ENCODE data around the gene CCDC81. TPM values are rescaled to one million over a fixed set of nuclear protein-coding genes. Genes with fewer than 3 reads are reported as not detected.

Gene CCDC81
- total RNA-seq, 1 donor from 2014 or later = 0.74 TPM

GRCh38 chr11:86453290-86454030 lies 78.8 kb downstream of the CCDC81 start:
- no peaks in the 10 kb centered on the region for H3K27me3 Mint-ChIP-seq (ENCODE audit: unreplicated experiment)
- TF ChIP-seq, protein P1, sequence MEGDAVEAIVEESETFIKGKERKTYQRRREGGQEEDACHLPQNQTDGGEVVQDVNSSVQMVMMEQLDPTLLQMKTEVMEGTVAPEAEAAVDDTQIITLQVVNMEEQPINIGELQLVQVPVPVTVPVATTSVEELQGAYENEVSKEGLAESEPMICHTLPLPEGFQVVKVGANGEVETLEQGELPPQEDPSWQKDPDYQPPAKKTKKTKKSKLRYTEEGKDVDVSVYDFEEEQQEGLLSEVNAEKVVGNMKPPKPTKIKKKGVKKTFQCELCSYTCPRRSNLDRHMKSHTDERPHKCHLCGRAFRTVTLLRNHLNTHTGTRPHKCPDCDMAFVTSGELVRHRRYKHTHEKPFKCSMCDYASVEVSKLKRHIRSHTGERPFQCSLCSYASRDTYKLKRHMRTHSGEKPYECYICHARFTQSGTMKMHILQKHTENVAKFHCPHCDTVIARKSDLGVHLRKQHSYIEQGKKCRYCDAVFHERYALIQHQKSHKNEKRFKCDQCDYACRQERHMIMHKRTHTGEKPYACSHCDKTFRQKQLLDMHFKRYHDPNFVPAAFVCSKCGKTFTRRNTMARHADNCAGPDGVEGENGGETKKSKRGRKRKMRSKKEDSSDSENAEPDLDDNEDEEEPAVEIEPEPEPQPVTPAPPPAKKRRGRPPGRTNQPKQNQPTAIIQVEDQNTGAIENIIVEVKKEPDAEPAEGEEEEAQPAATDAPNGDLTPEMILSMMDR (IDR thresholded peaks at IDR 0.05; ENCODE audit: partially characterized antibody, unreplicated experiment) = no peak
- H3K9me3 Mint-ChIP-seq (ENCODE audit: unreplicated experiment) = peaks cover 4% of the 10 kb centered on the region
- no peaks in the 10 kb centered on the region for H3K4me1 Mint-ChIP-seq (ENCODE audit: low read depth, unreplicated experiment)
- DNase-seq = no peak
- no peak overlapping the region for H3K4me3 Mint-ChIP-seq (ENCODE audit: unreplicated experiment)
- H3K27ac Mint-ChIP-seq (ENCODE audit: unreplicated experiment) = no peak overlapping the region
- H3K36me3 Mint-ChIP-seq (ENCODE audit: unreplicated experiment) = no peaks in the 10 kb centered on the region

GRCh38 chr11:86456075-86456939 lies 81.6 kb downstream of the CCDC81 start:
- Mint-ChIP-seq H3K27ac (ENCODE audit: unreplicated experiment) (no peak overlapping the region), H3K36me3 (ENCODE audit: unreplicated experiment) (no peaks in the 10 kb centered on the region), H3K4me3 (ENCODE audit: unreplicated experiment) (no peak overlapping the region), H3K4me1 (ENCODE audit: low read depth, unreplicated experiment) (no peaks in the 10 kb centered on the region), H3K27me3 (ENCODE audit: unreplicated experiment) (peaks cover 2% of the 10 kb centered on the region), H3K9me3 (ENCODE audit: unreplicated experiment) (no peaks in the 10 kb centered on the region)
- TF ChIP-seq, protein P1 (IDR thresholded peaks at IDR 0.05; ENCODE audit: partially characterized antibody, unreplicated experiment) = peak; percentile 82
- DNase-seq = peak; percentile 90

DNA sequence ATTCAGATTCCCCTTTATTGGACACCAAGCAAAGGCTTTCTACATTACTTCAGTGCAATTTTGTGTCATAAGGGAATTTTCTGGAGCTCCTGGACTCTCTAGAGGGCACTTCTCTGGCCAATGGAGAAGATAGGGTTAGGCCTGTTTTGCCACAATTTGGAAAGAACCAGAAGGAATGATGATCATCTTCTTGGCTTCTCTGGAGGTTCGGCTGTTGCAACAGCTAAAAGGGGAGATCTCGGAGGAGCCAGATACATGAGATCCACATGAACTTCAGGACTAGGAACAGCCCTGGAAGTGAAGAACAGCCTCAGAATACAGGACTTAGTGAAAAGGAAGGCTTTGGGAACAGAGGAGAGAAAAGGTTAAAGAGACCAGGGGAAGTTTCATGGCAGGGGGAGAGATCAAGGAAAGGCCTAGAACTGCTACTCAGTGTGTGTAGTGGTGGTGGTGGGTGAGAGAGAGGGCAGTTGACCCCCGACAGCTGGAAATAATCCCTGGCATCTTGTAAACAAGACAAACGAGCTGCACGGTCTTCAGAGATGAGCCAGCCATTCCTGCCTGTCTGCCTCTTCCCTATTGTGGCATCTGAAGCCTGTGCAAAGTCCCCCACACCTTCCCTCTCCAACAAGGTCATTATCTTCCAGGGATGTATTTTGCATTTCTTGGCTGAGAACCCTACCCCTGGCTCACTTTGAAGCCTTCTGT lies 83.8 kb downstream of the CCDC81 start:
- Mint-ChIP-seq H3K27ac (ENCODE audit: unreplicated experiment) (no peak overlapping the region), H3K9me3 (ENCODE audit: unreplicated experiment) (no peaks in the 10 kb centered on the region), H3K4me3 (ENCODE audit: unreplicated experiment) (no peak overlapping the region), H3K27me3 (ENCODE audit: unreplicated experiment) (peaks cover 2% of the 10 kb centered on the region), H3K36me3 (ENCODE audit: unreplicated experiment) (no peaks in the 10 kb centered on the region), H3K4me1 (ENCODE audit: low read depth, unreplicated experiment) (no peaks in the 10 kb centered on the region)
- TF ChIP-seq, protein P1 (IDR thresholded peaks at IDR 0.05; ENCODE audit: partially characterized antibody, unreplicated experiment) = no peak
- DNase-seq = no peak

GRCh38 chr11:86459002-86459385 lies 84.3 kb downstream of the CCDC81 start:
- Mint-ChIP-seq H3K36me3 (ENCODE audit: unreplicated experiment) (no peaks in the 10 kb centered on the region), H3K4me1 (ENCODE audit: low read depth, unreplicated experiment) (no peaks in the 10 kb centered on the region), H3K4me3 (ENCODE audit: unreplicated experiment) (no peak overlapping the region), H3K9me3 (ENCODE audit: unreplicated experiment) (no peaks in the 10 kb centered on the region), H3K27ac (ENCODE audit: unreplicated experiment) (no peak overlapping the region), H3K27me3 (ENCODE audit: unreplicated experiment) (peaks cover 2% of the 10 kb centered on the region)
- TF ChIP-seq, protein P1 (IDR thresholded peaks at IDR 0.05; ENCODE audit: partially characterized antibody, unreplicated experiment) = no peak
- DNase-seq = no peak

Data from glutamatergic neuron (in vitro differentiated cells).